Neural cell (in vitro differentiated cells): ENCODE results near the gene HPSE2. TPM values are rescaled to one million over a fixed set of nuclear protein-coding genes. Genes with fewer than 3 reads are reported as not detected.

Experiments used
- H2AFZ ChIP-seq: fragments of 200-600, 300-800 bp; sonication (generic), shearing (Covaris generic); 2 replicates; pipeline ENCODE4 v1.6.0; 2014; ENCODE audit warnings: low read depth, mild to moderate bottlenecking, antibody characterized with exemption, low read length, moderate library complexity
- H3F3A ChIP-seq: fragments of 200-600 bp; shearing (Covaris generic); 2 replicates; pipeline ENCODE4 v1.6.1; 2016; ENCODE audit warnings: mild to moderate bottlenecking, moderate library complexity, mixed read lengths, antibody characterized with exemption, low read length; ENCODE audit not compliant: insufficient read depth, poor library complexity, severe bottlenecking
- H3K27ac ChIP-seq: fragments of 200-600, 300-800 bp; sonication (generic), shearing (Covaris generic); 2 replicates; pipeline ENCODE4 v1.5.1; 2014; ENCODE audit warnings: mild to moderate bottlenecking, low read length, moderate library complexity
- H3K27me3 ChIP-seq: fragments of 300-800, 200-600 bp; sonication (generic), shearing (Covaris generic); 2 replicates; pipeline ENCODE4 v1.6.0; 2014; ENCODE audit warnings: mild to moderate bottlenecking, low read depth, low read length, moderate library complexity; ENCODE audit not compliant: insufficient read depth
- H3K36me3 ChIP-seq: fragments of 300-800, 200-600 bp; sonication (generic), shearing (Covaris generic); 2 replicates; pipeline ENCODE4 v1.5.1; 2014; ENCODE audit warnings: mild to moderate bottlenecking, antibody characterized with exemption, low read length, moderate library complexity; ENCODE audit not compliant: insufficient read depth
- H3K4me2 ChIP-seq: fragments of 300-800, 200-600 bp; sonication (generic), shearing (Covaris generic); 2 replicates; pipeline ENCODE4 v1.6.0; 2014; ENCODE audit warnings: mild to moderate bottlenecking, low read length
- H3K4me3 ChIP-seq: fragments of 300-800, 200-600 bp; sonication (generic), shearing (Covaris generic); 2 replicates; pipeline ENCODE4 v1.5.1; 2014; ENCODE audit warnings: mild to moderate bottlenecking, low read length, moderate library complexity
- H3K79me2 ChIP-seq: fragments of 200-600 bp; shearing (Covaris generic); replicated peaks from 2 replicates; pipeline ENCODE4 v1.6.0; 2014; ENCODE audit warnings: mild to moderate bottlenecking, low read length, moderate library complexity; ENCODE audit not compliant: insufficient read depth
- H3K9ac ChIP-seq: fragments of 300-800, 200-600 bp; sonication (generic), shearing (Covaris generic); 2 replicates; pipeline ENCODE4 v1.6.1; 2016; ENCODE audit warnings: mild to moderate bottlenecking, low read length, mixed read lengths
- H3K9me2 ChIP-seq: fragments of 200-600 bp; shearing (Covaris generic); 2 replicates; pipeline ENCODE4 v1.6.1; 2016; ENCODE audit warnings: mild to moderate bottlenecking, low read length, mixed read lengths; ENCODE audit not compliant: insufficient read depth
- H3K9me3 ChIP-seq: fragments of 200-600, 300-800 bp; sonication (generic), shearing (Covaris generic); 2 replicates; pipeline ENCODE4 v1.6.1; 2016; ENCODE audit warnings: mild to moderate bottlenecking, mixed run types, low read length, moderate library complexity, mixed read lengths
- H4K20me1 ChIP-seq: fragments of 200-600 bp; shearing (Covaris generic); 2 replicates; pipeline ENCODE4 v1.6.1; 2016; ENCODE audit warnings: mild to moderate bottlenecking, mixed run types; ENCODE audit not compliant: insufficient read depth
- EP300 ChIP-seq: fragments of 450-650 bp; conservative IDR thresholded peaks from 2 replicates; pipeline ENCODE4 v1.6.1; 2014; ENCODE audit warnings: antibody characterized with exemption, mild to moderate bottlenecking, moderate library complexity; ENCODE audit not compliant: poor library complexity, severe bottlenecking
- EZH2 ChIP-seq: fragments of 200-600, 300-800 bp; shearing (Covaris generic), sonication (generic); IDR thresholded peaks from 2 replicates; pipeline ENCODE4 v1.6.1; 2014; ENCODE audit warnings: antibody characterized with exemption, low read length, borderline replicate concordance, mild to moderate bottlenecking; ENCODE audit not compliant: insufficient read depth, poor library complexity, severe bottlenecking
- MXI1 ChIP-seq: fragments of 450-650 bp; conservative IDR thresholded peaks from 2 replicates; pipeline ENCODE4 v1.6.1; 2014; ENCODE audit warnings: antibody characterized with exemption, mild to moderate bottlenecking; ENCODE audit not compliant: poor library complexity, severe bottlenecking
- POLR2AphosphoS5 ChIP-seq: IDR thresholded peaks from 2 replicates; pipeline ENCODE4 v1.6.1; 2012
- RAD21 ChIP-seq: fragments of 450-650 bp; conservative IDR thresholded peaks from 2 replicates; pipeline ENCODE4 v1.6.1; 2014; ENCODE audit warnings: antibody characterized with exemption, mild to moderate bottlenecking, moderate library complexity
- REST ChIP-seq: IDR thresholded peaks from 2 replicates; pipeline ENCODE4 v1.6.1; 2012; ENCODE audit warnings: borderline replicate concordance
- SMC3 ChIP-seq: fragments of 450-650 bp; conservative IDR thresholded peaks from 2 replicates; pipeline ENCODE4 v1.6.1; 2014; ENCODE audit warnings: antibody characterized with exemption, mild to moderate bottlenecking, moderate library complexity; ENCODE audit not compliant: poor library complexity
- TAF1 ChIP-seq: IDR thresholded peaks from 2 replicates; pipeline ENCODE4 v1.6.1; 2012; ENCODE audit warnings: low read depth
- polyA plus RNA-seq: library from polyadenylated mRNA; depleted of rRNA; stranded (reverse); fragments of >200 nt; gene quantifications from 2 replicates; pipeline ENCODE4 v1.2.3, GENCODE V29; 2014
- TF ChIP-seq, protein P1 (sequence below): fragments of 450-650 bp; IDR thresholded peaks from 2 replicates; pipeline ENCODE4 v1.5.1; 2014; ENCODE audit warnings: antibody characterized with exemption, mild to moderate bottlenecking, moderate library complexity; ENCODE audit not compliant: poor library complexity, severe bottlenecking

HPSE2 gene
- polyA plus RNA-seq, 1 donor from 2014 or later: not detected

GRCh38 chr10:98489561-98490481 lies 745.8 kb downstream of the HPSE2 start:
- H3K36me3 ChIP-seq: no peaks in the 10 kb centered on the region
- no peaks in the 10 kb centered on the region for H3K79me2 ChIP-seq

More at GRCh38 chr10:98489561-98490481, 745.8 kb downstream of the HPSE2 start:
- H3K9me2 ChIP-seq: no peaks in the 10 kb centered on the region
- H3K9ac ChIP-seq: no peak overlapping the region
- no peaks in the 10 kb centered on the region for H3K27me3 ChIP-seq
- no peak overlapping the region for H3K4me2 ChIP-seq
- no peak overlapping the region for H2AFZ ChIP-seq
- H3F3A ChIP-seq: no peaks in the 10 kb centered on the region
- H3K27ac ChIP-seq: no peak overlapping the region
- no peaks in the 10 kb centered on the region for H3K9me3 ChIP-seq
- TF ChIP-seq MXI1: no peak
- no peak for TF ChIP-seq POLR2AphosphoS5
- TF ChIP-seq EP300: no peak
- TF ChIP-seq EZH2: no peak
- TF ChIP-seq, protein P1, sequence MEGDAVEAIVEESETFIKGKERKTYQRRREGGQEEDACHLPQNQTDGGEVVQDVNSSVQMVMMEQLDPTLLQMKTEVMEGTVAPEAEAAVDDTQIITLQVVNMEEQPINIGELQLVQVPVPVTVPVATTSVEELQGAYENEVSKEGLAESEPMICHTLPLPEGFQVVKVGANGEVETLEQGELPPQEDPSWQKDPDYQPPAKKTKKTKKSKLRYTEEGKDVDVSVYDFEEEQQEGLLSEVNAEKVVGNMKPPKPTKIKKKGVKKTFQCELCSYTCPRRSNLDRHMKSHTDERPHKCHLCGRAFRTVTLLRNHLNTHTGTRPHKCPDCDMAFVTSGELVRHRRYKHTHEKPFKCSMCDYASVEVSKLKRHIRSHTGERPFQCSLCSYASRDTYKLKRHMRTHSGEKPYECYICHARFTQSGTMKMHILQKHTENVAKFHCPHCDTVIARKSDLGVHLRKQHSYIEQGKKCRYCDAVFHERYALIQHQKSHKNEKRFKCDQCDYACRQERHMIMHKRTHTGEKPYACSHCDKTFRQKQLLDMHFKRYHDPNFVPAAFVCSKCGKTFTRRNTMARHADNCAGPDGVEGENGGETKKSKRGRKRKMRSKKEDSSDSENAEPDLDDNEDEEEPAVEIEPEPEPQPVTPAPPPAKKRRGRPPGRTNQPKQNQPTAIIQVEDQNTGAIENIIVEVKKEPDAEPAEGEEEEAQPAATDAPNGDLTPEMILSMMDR: no peak
- no peak for TF ChIP-seq SMC3
- no peak for TF ChIP-seq REST
- TF ChIP-seq RAD21: no peak
- no peak for TF ChIP-seq TAF1
- no peaks in the 10 kb centered on the region for H4K20me1 ChIP-seq
- H3K4me3 ChIP-seq: no peak overlapping the region
